ENCODE results near the gene VPS39. TPM values are rescaled to one million over a fixed set of nuclear protein-coding genes. Genes with fewer than 3 reads are reported as not detected.

Gene VPS39
- total and polyA plus RNA-seq, 9 donors = 30.3 to 61.5 (median 50.2) TPM

DNA sequence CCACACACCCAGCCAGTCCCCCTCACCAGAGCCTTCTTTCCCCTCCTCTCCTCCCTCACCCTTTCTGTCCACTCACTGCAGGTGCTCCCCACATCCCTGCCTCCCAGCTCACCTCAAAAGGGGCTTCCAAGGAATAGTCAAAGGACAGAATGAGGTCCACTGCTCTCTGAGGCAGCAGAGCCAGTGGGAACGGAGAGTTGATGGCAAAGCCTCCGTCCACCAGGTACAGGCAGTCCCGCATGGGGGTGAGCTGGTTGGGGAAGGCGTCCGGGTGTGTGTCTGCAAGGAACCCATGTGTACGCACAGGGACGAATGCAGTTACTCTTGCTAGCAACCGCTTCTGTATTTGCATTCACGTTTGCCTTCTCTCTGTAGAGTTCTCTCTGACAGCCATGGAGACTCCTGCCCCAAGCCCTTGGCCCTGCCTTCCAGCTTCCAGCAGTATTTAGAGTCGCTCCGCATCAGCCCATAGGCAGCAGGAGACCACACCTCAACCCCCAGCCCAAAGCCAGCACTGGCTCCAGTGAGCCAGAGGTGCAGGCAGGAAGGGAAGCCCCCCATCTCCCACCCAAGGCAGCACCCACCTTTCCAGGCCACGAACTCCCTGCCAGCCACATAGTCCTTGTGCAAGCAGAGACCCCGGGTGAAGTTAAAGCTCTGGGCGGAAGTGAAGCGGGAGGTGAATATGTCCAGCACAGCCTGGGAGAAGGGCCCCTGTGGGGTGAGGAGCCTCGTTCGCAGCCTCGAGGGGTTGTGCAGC, 64.1 kb downstream of the VPS39 start:
- peak in 1 of 5 donors; percentile 7 for DNase-seq
- no peaks in the 10 kb centered on the region for H3K9me3 ChIP-seq
- H3K4me3 ChIP-seq = no peak overlapping the region
- no peak overlapping the region for H3K27ac ChIP-seq
- no peaks in the 10 kb centered on the region for H3K27me3 ChIP-seq
- WGBS, 3 donors = 83 to 86% (median 83%) methylated on average over 18 of the region's 18 CpGs
- intact Hi-C loops (cut with DNase I) = no loop called here
- TF ChIP-seq, protein P1, sequence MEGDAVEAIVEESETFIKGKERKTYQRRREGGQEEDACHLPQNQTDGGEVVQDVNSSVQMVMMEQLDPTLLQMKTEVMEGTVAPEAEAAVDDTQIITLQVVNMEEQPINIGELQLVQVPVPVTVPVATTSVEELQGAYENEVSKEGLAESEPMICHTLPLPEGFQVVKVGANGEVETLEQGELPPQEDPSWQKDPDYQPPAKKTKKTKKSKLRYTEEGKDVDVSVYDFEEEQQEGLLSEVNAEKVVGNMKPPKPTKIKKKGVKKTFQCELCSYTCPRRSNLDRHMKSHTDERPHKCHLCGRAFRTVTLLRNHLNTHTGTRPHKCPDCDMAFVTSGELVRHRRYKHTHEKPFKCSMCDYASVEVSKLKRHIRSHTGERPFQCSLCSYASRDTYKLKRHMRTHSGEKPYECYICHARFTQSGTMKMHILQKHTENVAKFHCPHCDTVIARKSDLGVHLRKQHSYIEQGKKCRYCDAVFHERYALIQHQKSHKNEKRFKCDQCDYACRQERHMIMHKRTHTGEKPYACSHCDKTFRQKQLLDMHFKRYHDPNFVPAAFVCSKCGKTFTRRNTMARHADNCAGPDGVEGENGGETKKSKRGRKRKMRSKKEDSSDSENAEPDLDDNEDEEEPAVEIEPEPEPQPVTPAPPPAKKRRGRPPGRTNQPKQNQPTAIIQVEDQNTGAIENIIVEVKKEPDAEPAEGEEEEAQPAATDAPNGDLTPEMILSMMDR (IDR thresholded peaks at IDR 0.05) = no peak
- no peak for TF ChIP-seq EP300 (IDR thresholded peaks at IDR 0.05)
- TF ChIP-seq POLR2A (IDR thresholded peaks at IDR 0.05) = no peak
- peaks cover 1% of the 10 kb centered on the region for H3K4me1 ChIP-seq (ENCODE audit: insufficient read depth)
- H3K36me3 ChIP-seq = no peaks in the 10 kb centered on the region

DNA sequence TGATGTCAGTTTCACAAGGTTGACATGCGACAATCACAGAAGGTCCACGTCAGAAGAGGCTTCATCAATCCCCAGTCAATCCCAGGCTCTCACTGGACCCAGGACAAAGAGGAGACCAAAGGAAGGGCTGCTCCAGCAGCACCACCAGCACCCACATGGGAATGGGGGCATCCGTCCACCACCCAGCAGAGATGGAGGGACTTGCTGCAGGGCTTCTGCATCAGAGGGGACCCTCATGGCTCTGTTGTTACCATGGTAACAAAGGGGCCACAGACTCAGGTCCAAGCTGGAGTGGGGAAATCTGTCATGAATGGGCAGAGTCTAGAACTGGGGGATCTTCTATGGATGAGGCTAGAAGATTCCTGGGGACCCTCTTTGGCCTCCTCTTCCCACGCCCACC, 64.7 kb downstream of the VPS39 start:
- TF ChIP-seq, protein P1 (IDR thresholded peaks at IDR 0.05) = no peak
- TF ChIP-seq POLR2A (IDR thresholded peaks at IDR 0.05) (no peak), EP300 (IDR thresholded peaks at IDR 0.05) (no peak)
- Histone ChIP-seq H3K4me3 (no peak overlapping the region), H3K36me3 (no peaks in the 10 kb centered on the region), H3K27ac (no peak overlapping the region), H3K9me3 (no peaks in the 10 kb centered on the region), H3K27me3 (no peaks in the 10 kb centered on the region), H3K4me1 (ENCODE audit: insufficient read depth) (peaks cover 1% of the 10 kb centered on the region)
- WGBS, 3 donors = 90 to 92% (median 91%) methylated on average over 4 of the region's 4 CpGs
- peak in 1 of 5 donors; percentile 6 for DNase-seq
- intact Hi-C loops (cut with DNase I) = no loop called here

- peaks cover 1% of the 10 kb centered on the region for H3K4me1 ChIP-seq (ENCODE audit: insufficient read depth)
- intact Hi-C loops (cut with DNase I) = no loop called here
- no peak overlapping the region for H3K27ac ChIP-seq
- no peaks in the 10 kb centered on the region for H3K27me3 ChIP-seq
- H3K36me3 ChIP-seq = no peaks in the 10 kb centered on the region
- WGBS, 3 donors = 78 to 84% (median 80%) methylated on average over 21 of the region's 21 CpGs
- TF ChIP-seq POLR2A (IDR thresholded peaks at IDR 0.05) (no peak), EP300 (IDR thresholded peaks at IDR 0.05) (no peak)
- TF ChIP-seq, protein P1 (IDR thresholded peaks at IDR 0.05) = no peak
- H3K9me3 ChIP-seq = no peaks in the 10 kb centered on the region
- DNase-seq = peak in 1 of 5 donors; percentile 26
- H3K4me3 ChIP-seq = no peak overlapping the region
These were observed 66.1 kb downstream of the VPS39 start for GRCh38 chr15:42141795-42142667.

- no peak for TF ChIP-seq POLR2A (IDR thresholded peaks at IDR 0.05)
- TF ChIP-seq EP300 (IDR thresholded peaks at IDR 0.05) = no peak
- TF ChIP-seq, protein P1 (IDR thresholded peaks at IDR 0.05) = no peak
- Histone ChIP-seq H3K9me3 (no peaks in the 10 kb centered on the region), H3K4me3 (no peak overlapping the region), H3K27me3 (no peaks in the 10 kb centered on the region), H3K27ac (no peak overlapping the region), H3K36me3 (no peaks in the 10 kb centered on the region), H3K4me1 (ENCODE audit: insufficient read depth) (no peaks in the 10 kb centered on the region)
- 86 to 90% (median 90%) methylated on average over 7 of the region's 7 CpGs for WGBS, 3 donors
- intact Hi-C loops (cut with DNase I) = no loop called here
- peak in 1 of 5 donors; percentile 7 for DNase-seq
These were observed 66.9 kb downstream of the VPS39 start for GRCh38 chr15:42141246-42141645.

Measured in ovary (tissue), 9 donors.